NCI-H774 (cell line): ENCODE measurements around the gene F5.
"Not testable (repeated sequence)": the region's sequence is repeated elsewhere in the genome, so short reads cannot be mapped to it uniquely, and the experiment has no call there.

Experiments
- DNase-seq: peaks from one replicate; lab custom pipeline; 2025; lab: John Stamatoyannopoulos, UW

Gene F5

GRCh38 chr1:169538998-169539871 lies 47.0 kb downstream of the F5 start:
- no peak for DNase-seq

GRCh38 chr1:169534653-169535052 lies 51.6 kb downstream of the F5 start:
- no peak for DNase-seq

- not testable (repeated sequence) for DNase-seq
Measured at GRCh38 chr1:169533528-169534190, 52.6 kb downstream of the F5 start.

- DNase-seq, result no peak
Measured at GRCh38 chr1:169530448-169530847, 55.8 kb downstream of the F5 start.

GRCh38 chr1:169529068-169529642 lies 57.1 kb downstream of the F5 start:
- DNase-seq, result peak; percentile 64

GRCh38 chr1:169528215-169529067 lies 57.8 kb downstream of the F5 start:
- no peak for DNase-seq

GRCh38 chr1:169527451-169528214 lies 58.6 kb downstream of the F5 start:
- DNase-seq, result peak; percentile 68

- DNase-seq, result no peak
Measured at GRCh38 chr1:169527001-169527400, 59.3 kb downstream of the F5 start.

- no peak for DNase-seq
Measured at GRCh38 chr1:169526120-169526832, 60.0 kb downstream of the F5 start.

- DNase-seq, result no peak
Measured at GRCh38 chr1:169525391-169525790, 60.9 kb downstream of the F5 start.

- no peak for DNase-seq
Measured at GRCh38 chr1:169523904-169524303, 62.4 kb downstream of the F5 start.

- no peak for DNase-seq
Measured at GRCh38 chr1:169521226-169521625, 65.1 kb downstream of the F5 start.

GRCh38 chr1:169517558-169518186 lies 68.6 kb downstream of the F5 start:
- no peak for DNase-seq

GRCh38 chr1:169515641-169516040 lies 70.6 kb downstream of the F5 start:
- DNase-seq, result no peak

GRCh38 chr1:169514566-169515270 lies 71.6 kb downstream of the F5 start:
- no peak for DNase-seq

GRCh38 chr1:169513208-169513607 lies 73.1 kb downstream of the F5 start:
- no peak for DNase-seq

- DNase-seq, result no peak
Measured at GRCh38 chr1:169511316-169512005, 74.8 kb downstream of the F5 start.

GRCh38 chr1:169510060-169510459 lies 76.2 kb downstream of the F5 start:
- no peak for DNase-seq

- peak; percentile 86 for DNase-seq
Measured at GRCh38 chr1:169509354-169509753, 76.9 kb downstream of the F5 start.
